HG03460 (cell line): ENCODE data around the gene MXRA7.
"Not testable (repeated sequence)": the region's sequence is repeated elsewhere in the genome, so short reads cannot be mapped to it uniquely, and the experiment has no call there.

Source experiments
- ATAC-seq: cut with Tn5 transposase; IDR thresholded peaks from one replicate; pipeline ENCODE4 v1.9.1; 2021; ENCODE audit not compliant: unreplicated experiment

Gene MXRA7

DNA sequence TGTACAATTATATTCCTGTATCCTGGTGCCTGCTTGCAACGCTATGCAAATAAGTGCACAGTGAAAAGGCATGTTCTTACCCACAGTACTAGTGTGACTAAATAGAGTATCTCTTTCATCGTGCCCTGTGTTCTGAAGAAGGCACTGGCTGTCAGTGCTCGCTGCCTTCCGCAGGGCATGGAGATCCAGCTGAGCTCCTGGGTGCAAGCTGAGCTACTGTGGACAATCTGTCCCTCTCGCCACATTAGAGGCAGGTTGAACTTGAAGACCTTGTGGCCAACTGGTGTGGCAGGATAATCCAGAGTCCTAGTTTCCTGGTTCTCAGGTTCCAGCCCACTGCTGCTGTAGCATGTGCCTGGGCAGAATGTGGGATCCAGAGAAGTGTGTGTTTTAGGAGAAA lies 65.3 kb downstream of the MXRA7 start:
- ATAC-seq = no peak

DNA sequence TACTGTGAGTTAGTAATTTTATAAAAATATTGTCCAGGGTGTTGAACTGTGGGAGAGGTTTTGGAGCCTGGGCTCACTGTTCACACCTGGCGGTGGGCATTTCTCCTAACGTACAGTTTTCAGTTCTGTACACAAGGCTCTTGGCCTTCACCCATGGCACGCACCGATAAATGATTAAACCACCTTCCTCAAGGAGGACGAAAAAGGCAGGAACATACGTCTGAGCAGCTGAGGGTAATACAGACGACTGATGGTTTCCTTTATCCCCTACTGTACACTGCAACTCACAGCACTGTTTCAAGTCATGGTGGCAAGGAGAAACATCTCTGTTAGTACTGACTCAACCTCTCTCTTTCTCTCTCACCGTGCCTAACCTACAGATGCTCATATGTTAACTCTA lies 65.8 kb downstream of the MXRA7 start:
- no peak for ATAC-seq

- ATAC-seq = no peak
These were observed 67.1 kb downstream of the MXRA7 start, which contains the start of gene ST6GALNAC1 for GRCh38 chr17:76643553-76644148. Gene ST6GALNAC1 (minus strand): TSS chr17:76643757. CDS start chr17:76643638, 119 bp downstream.

- no peak for ATAC-seq
These were observed 67.8 kb downstream of the MXRA7 start for GRCh38 chr17:76642994-76643393.

- no peak for ATAC-seq
These were observed 68.7 kb downstream of the MXRA7 start for GRCh38 chr17:76642032-76642561.

- no peak for ATAC-seq
These were observed 69.3 kb downstream of the MXRA7 start for GRCh38 chr17:76641501-76641900.

DNA sequence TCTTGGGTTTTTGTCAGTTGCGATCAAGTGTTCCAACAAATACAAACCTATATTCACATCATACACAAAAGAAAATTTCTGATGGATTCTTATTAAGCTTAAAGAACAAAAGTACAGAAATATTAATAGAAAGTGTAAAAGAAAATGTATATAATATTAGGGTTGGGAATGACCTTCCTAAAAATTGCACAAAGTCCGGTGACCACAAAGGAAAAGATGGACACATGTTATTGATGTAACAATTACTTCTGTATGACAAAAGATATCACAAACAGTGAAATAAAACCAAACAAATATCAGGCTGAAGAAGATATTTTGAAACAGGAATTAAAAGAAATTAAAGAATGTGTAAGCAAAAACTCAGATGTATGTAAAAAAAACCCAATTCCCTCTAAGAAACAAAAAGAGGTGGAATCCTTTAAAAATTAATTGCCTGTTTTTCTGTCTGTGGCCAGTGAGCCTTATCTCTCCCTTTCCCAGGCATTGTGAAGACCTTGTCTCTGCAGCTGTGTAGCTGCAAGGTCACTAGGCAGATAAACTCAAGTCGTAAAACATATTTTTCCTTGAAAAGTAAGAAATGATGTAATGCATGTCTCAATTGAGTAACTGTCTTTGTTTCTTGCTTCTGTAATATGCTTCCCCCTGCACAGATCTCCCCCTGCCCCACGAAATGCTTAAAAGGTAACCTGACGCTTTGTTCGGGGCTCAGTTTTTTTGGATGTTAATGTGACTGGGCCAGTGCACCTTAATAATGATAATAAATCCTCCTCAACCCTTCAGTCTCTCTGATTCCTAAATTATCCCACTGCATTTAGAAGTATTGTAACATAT lies 70.0 kb downstream of the MXRA7 start:
- ATAC-seq = no peak

GRCh38 chr17:76638263-76638662 lies 72.5 kb downstream of the MXRA7 start:
- ATAC-seq = no peak

DNA sequence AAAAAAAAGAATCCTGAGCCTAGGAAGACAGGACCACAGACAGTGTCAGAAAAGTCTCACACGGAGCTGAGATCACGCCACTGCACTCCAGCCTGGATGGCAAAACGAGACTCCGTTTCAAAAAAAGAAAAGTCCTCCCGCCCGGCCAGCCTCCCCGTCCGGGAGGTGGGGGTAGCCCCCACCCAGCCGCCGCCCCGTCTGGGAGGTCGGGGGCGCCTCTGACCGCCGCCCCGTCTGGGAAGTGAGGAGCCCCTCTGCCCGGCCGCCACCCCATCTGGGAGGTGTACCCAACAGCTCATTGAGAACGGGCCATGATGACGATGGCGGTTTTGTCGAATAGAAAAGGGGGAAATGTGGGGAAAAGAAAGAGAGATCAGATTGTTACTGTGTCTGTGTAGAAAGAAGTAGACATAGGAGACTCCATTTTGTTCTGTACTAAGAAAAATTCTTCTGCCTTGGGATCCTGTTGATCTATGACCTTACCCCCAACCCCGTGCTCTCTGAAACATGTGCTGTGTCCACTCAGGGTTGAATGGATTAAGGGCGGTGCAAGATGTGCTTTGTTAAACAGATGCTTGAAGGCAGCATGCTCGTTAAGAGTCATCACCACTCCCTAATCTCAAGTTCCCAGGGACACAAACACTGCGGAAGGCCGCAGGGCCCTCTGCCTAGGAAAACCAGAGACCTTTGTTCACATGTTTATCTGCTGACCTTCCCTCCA lies 74.1 kb downstream of the MXRA7 start:
- not testable (repeated sequence) for ATAC-seq

DNA sequence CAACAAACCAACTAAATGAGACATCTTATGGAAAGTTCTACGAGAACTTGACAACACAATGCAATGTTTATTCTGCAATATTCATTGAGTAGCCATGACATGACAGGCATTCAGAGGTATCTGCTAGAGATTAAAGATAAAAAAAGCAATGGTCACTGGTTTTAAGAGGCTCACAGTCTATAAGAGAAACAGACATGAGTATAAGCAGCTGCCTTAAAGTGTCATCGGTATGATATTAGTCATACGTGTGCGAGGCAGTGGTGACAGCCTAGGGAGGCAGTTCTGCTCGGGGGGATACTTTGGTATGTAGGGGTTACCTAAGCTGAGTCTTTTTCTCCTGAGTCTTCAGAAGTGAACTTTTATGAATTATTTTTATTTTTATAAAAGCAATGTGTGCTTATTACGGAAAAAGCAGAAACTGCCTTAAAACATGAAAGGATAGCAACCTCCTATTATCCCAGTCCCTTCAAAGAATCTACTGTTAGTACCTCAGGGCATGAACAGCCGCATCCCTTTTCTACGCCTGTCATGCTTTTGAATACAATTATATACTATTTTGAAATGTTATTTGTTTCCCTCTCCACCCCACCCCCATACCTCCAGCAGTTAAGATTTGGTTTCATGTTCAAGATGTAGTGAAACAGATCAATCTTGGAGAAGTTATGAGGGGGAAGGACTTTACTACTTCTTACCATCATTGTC lies 75.0 kb downstream of the MXRA7 start:
- no peak for ATAC-seq

GRCh38 chr17:76635039-76635438 lies 75.7 kb downstream of the MXRA7 start:
- ATAC-seq = no peak

DNA sequence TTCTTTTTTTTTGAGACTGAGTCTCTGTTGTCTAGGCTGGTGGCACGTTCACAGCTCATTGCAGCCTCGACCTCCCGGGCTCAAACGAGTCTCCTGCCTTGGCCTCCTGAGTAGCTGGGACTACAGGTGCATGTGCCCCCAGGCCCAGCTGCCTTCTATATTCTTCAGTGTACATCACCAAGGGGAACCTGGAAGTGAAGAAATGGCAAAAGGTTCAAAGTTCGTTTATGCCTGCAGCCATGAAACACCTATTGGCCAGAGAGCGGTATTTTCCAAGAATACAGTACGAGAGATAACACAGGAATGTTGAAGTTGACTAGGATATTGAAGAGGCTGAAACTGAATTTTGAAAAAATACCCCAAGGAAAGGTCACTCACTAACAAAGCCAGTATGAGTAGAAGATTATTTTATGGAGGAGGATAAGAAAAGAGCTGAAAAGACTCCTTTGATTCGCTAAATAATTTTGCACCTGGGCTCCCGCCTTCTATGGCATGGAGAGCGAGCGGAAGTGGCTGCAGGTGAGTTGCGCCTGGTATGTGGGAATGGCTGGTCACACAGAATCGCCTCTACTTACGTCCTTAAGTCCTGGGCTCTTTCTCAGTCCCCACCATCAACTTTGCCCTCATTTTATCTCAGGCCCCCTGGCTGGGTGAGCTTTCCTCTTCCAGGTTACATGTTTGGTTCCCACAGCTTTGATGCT lies 77.0 kb downstream of the MXRA7 start:
- ATAC-seq = no peak

GRCh38 chr17:76631821-76632565 lies 78.8 kb downstream of the MXRA7 start:
- ATAC-seq = no peak

DNA sequence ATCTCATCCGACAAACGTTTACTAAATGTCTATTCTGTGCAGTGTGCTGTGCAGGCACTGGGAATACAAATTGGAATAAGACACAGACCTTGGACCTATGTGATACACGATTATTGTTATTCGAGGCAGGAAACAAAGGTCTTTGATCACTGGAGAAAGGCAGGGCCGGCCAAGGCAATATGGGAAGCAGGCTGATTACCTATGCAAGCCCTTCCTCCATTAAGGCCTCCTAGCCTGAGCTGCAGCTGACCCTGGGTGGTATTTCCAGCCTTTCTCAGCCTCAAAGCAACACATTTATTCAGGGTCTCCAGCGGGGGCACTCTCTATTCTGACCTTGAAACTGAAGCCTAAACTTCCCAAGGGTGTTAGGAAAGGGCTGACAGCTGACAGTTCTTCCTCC lies 80.6 kb downstream of the MXRA7 start:
- ATAC-seq = no peak
